GM12873 (cell line): ENCODE results near the gene DNAH5.

ENCODE experiments used
- CTCF ChIP-seq: IDR thresholded peaks from 2 replicates; pipeline ENCODE4 v1.5.1; 2012; ENCODE audit warnings: low read depth, mild to moderate bottlenecking, moderate library complexity, low read length, control low read depth; ENCODE audit not compliant: insufficient read depth; ENCODE audit errors: missing control alignments

Gene DNAH5

GRCh38 chr5:13658761-13659160 lies 285.7 kb downstream of the DNAH5 start:
- TF ChIP-seq CTCF, result no peak

DNA sequence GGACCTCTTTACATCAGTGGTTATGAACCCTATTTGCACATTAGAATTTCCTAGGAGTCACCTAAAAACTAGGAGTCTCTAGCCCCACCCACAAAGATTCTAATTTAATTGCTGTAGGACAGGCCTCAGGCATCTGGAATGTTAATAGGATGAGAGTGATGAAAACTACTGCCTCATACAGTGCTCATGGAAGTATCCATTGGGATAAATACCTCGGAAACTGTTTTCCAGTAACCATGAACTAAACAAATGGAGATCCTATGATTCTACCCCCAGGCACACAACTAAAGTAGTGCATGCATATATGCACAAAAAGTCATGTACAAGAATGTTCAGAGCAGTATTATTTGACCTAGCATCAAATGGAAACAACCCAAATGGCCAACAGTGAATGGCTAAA lies 286.3 kb downstream of the DNAH5 start:
- TF ChIP-seq CTCF, result no peak

DNA sequence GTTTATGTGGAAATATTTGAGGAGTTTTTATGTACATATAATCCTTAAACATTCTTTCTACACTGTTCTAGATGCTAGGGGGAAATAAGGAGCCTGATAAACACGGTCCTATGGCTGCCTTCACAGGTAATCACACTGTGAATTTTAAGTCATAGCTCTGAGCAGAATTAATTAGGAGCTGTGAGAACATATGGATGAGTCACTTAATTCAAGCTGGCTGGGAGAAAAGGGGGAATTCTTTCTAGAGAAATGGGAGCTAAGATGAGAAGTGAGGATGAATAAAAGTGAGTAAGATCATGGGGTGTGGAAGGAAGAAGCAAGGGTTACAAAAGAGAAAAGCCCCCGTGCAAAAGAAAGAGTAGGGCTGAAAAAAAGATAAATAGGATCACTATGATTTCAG lies 290.8 kb downstream of the DNAH5 start:
- no peak for TF ChIP-seq CTCF

DNA sequence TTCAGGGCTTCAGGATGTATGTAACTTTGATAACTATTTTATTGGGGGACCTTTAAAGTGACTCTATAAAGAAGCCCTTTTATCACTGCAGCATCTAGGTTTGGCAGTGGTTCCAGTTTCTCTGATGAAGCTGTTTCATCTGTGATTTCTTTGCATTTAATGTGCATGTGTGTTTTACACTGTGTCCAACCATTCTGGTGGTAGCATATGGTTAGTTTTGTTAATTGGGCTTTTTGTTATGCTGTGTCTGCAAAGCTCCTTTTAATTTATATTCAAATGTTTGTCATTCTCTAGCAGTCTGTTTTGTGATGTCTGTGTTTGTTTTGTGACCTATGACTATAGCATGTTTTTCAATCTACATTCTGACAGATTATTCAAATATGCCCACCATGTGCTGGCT lies 294.8 kb downstream of the DNAH5 start:
- no peak for TF ChIP-seq CTCF

- TF ChIP-seq CTCF, result no peak
Measured at GRCh38 chr5:13648822-13649221, 295.7 kb downstream of the DNAH5 start.

DNA sequence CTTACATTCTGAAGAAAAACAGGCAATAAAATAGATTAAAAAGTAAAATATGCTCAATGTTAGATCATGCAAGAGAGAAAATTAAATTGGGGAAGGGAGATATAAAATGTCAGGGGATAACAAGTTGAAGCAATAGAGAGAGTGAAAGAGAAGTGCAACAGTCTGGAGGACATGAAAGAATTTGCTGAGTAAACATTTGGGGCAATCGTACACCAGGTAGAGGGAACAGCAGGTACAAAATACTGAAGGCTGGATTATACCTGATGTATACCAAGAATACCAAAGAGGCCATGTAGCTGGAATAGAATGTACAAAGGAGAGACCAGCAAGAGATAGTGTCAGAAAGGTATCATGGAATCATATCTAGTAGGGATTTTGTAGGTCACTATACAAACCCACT lies 300.8 kb downstream of the DNAH5 start:
- no peak for TF ChIP-seq CTCF

DNA sequence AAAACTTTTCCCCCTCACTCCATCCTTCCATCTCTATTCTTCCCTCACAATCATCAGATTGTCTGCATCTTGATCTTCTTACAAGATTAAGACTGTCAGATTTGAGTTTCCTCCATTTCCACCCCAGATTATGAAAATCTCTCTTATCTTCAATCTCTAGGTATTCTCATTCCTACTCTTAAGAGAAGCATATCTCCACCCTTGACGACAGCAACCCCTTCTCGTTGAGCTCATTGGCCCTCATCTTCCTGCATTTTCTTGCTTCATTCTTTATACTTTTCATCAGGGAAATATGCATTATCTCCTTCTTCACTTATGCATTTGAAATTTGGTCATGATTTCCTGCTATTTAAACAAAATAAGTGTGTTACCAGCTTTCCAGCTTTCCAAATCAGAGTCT lies 301.3 kb downstream of the DNAH5 start:
- TF ChIP-seq CTCF, result no peak
